Measurements from ENCODE around the gene RBM14.

DNA sequence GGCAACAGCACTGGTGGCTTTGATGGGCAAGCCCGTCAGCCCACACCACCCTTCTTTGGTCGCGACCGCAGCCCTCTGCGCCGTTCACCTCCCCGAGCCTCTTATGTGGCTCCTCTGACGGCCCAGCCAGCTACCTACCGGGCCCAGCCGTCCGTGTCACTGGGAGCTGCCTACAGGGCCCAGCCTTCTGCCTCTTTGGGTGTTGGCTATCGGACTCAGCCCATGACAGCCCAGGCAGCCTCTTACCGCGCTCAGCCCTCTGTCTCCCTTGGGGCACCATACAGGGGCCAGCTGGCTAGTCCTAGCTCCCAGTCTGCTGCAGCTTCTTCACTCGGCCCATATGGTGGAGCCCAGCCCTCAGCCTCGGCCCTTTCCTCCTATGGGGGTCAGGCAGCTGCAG lies 8.0 kb downstream of the RBM14 start:
- TF ChIP-seq CREB1 (IDR thresholded peaks at IDR 0.05; ENCODE audit: low read depth) (no peak), FOXM1 (IDR thresholded peaks at IDR 0.05; ENCODE audit: borderline replicate concordance, low read depth) (no peak), TEAD4 (IDR thresholded peaks at IDR 0.05) (no peak), EP300 (IDR thresholded peaks at IDR 0.05; ENCODE audit: borderline replicate concordance) (no peak), CEBPB (IDR thresholded peaks at IDR 0.05) (no peak), YY1 (IDR thresholded peaks at IDR 0.05; ENCODE audit: low read depth) (no peak)
- TF ChIP-seq, protein P1, sequence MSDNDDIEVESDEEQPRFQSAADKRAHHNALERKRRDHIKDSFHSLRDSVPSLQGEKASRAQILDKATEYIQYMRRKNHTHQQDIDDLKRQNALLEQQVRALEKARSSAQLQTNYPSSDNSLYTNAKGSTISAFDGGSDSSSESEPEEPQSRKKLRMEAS (IDR thresholded peaks at IDR 0.05), result no peak
- TF ChIP-seq, protein P2, sequence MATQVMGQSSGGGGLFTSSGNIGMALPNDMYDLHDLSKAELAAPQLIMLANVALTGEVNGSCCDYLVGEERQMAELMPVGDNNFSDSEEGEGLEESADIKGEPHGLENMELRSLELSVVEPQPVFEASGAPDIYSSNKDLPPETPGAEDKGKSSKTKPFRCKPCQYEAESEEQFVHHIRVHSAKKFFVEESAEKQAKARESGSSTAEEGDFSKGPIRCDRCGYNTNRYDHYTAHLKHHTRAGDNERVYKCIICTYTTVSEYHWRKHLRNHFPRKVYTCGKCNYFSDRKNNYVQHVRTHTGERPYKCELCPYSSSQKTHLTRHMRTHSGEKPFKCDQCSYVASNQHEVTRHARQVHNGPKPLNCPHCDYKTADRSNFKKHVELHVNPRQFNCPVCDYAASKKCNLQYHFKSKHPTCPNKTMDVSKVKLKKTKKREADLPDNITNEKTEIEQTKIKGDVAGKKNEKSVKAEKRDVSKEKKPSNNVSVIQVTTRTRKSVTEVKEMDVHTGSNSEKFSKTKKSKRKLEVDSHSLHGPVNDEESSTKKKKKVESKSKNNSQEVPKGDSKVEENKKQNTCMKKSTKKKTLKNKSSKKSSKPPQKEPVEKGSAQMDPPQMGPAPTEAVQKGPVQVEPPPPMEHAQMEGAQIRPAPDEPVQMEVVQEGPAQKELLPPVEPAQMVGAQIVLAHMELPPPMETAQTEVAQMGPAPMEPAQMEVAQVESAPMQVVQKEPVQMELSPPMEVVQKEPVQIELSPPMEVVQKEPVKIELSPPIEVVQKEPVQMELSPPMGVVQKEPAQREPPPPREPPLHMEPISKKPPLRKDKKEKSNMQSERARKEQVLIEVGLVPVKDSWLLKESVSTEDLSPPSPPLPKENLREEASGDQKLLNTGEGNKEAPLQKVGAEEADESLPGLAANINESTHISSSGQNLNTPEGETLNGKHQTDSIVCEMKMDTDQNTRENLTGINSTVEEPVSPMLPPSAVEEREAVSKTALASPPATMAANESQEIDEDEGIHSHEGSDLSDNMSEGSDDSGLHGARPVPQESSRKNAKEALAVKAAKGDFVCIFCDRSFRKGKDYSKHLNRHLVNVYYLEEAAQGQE (IDR thresholded peaks at IDR 0.05; ENCODE audit: low read depth), result no peak
- TF ChIP-seq, protein P3, sequence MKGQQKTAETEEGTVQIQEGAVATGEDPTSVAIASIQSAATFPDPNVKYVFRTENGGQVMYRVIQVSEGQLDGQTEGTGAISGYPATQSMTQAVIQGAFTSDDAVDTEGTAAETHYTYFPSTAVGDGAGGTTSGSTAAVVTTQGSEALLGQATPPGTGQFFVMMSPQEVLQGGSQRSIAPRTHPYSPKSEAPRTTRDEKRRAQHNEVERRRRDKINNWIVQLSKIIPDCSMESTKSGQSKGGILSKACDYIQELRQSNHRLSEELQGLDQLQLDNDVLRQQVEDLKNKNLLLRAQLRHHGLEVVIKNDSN (IDR thresholded peaks at IDR 0.05), result no peak

Data from Ishikawa (cell line).